HepG2 (cell line): ENCODE results near the gene RBM12. TPM values are rescaled to one million over a fixed set of nuclear protein-coding genes. Genes with fewer than 3 reads are reported as not detected.

Experiments used
- ATRX ChIP-seq: sonication (generic); formaldehyde crosslinking; IDR thresholded peaks from 2 replicates; pipeline ENCODE4 v1.4.0; 2020; ENCODE audit warnings: missing genetic modification reagents, borderline replicate concordance
- DNMT1 ChIP-seq: sonication (generic); formaldehyde crosslinking; IDR thresholded peaks from 2 replicates; pipeline ENCODE4 v1.5.1; 2020; ENCODE audit warnings: mild to moderate bottlenecking, missing genetic modification reagents
- FIP1L1 ChIP-seq: fragments of 200-400 bp; formaldehyde crosslinking; IDR thresholded peaks from 2 replicates; pipeline ENCODE4 v1.6.1; 2018; ENCODE audit warnings: low read depth, mild to moderate bottlenecking, low read length, moderate library complexity, borderline replicate concordance; ENCODE audit not compliant: insufficient read depth
- HDAC1 ChIP-seq: sonication (generic); formaldehyde crosslinking; IDR thresholded peaks from 2 replicates; pipeline ENCODE4 v1.5.1; 2020; ENCODE audit warnings: mild to moderate bottlenecking, missing genetic modification reagents
- HNRNPL ChIP-seq: fragments of 200-400 bp; formaldehyde crosslinking; IDR thresholded peaks from 2 replicates; pipeline ENCODE4 v1.6.1; 2017; ENCODE audit warnings: mild to moderate bottlenecking, low read depth, low read length
- HOXD1 ChIP-seq: sonication (generic); formaldehyde crosslinking; IDR thresholded peaks from 2 replicates; pipeline ENCODE4 v1.5.0; 2020; ENCODE audit warnings: missing genetic modification reagents
- KDM4B ChIP-seq: sonication (generic); formaldehyde crosslinking; IDR thresholded peaks from 2 replicates; pipeline ENCODE4 v1.4.0; 2020; ENCODE audit warnings: missing genetic modification reagents
- MED8 ChIP-seq: sonication (generic); formaldehyde crosslinking; IDR thresholded peaks from 2 replicates; pipeline ENCODE4 v1.8.1; 2023; ENCODE audit warnings: mild to moderate bottlenecking, missing genetic modification reagents; ENCODE audit not compliant: insufficient replicate concordance
- RBAK ChIP-seq: sonication (generic); formaldehyde crosslinking; IDR thresholded peaks from 2 replicates; pipeline ENCODE4 v1.5.1; 2020; ENCODE audit warnings: mild to moderate bottlenecking, missing genetic modification reagents
- SMAD1 ChIP-seq: sonication (generic); formaldehyde crosslinking; IDR thresholded peaks from 2 replicates; pipeline ENCODE4 v1.4.0; 2020; ENCODE audit warnings: missing genetic modification reagents, low read depth, mild to moderate bottlenecking, borderline replicate concordance
- SMAD3 ChIP-seq: sonication (generic); formaldehyde crosslinking; IDR thresholded peaks from 2 replicates; pipeline ENCODE4 v1.4.0; 2020; ENCODE audit warnings: missing genetic modification reagents
- SMAD9 ChIP-seq: sonication (generic); formaldehyde crosslinking; IDR thresholded peaks from 2 replicates; pipeline ENCODE4 v1.5.1; 2020; ENCODE audit warnings: mild to moderate bottlenecking, missing genetic modification reagents
- SP2 ChIP-seq: sonication (generic); formaldehyde crosslinking; IDR thresholded peaks from 2 replicates; pipeline ENCODE4 v1.5.1; 2020; ENCODE audit warnings: mild to moderate bottlenecking, missing genetic modification reagents
- THAP11 ChIP-seq: IDR thresholded peaks from 2 replicates; pipeline ENCODE4 v1.6.1; 2016; ENCODE audit warnings: missing biosample characterization, missing genetic modification reagents
- ZBTB3 ChIP-seq: sonication (generic); formaldehyde crosslinking; IDR thresholded peaks from 2 replicates; pipeline ENCODE4 v1.4.0; 2020; ENCODE audit warnings: low read depth, mild to moderate bottlenecking, moderate library complexity, missing genetic modification reagents, borderline replicate concordance
- ZFP36L1 ChIP-seq: sonication (generic); formaldehyde crosslinking; IDR thresholded peaks from 2 replicates; pipeline ENCODE4 v1.8.0; 2022; ENCODE audit warnings: mild to moderate bottlenecking, missing genetic modification reagents, moderate library complexity
- ZFX ChIP-seq: sonication (generic); formaldehyde crosslinking; IDR thresholded peaks from 2 replicates; pipeline ENCODE4 v1.4.0; 2020; ENCODE audit warnings: mild to moderate bottlenecking, low read depth, missing genetic modification reagents, moderate library complexity
- ZMYM3 ChIP-seq: sonication (generic); formaldehyde crosslinking; IDR thresholded peaks from 2 replicates; pipeline ENCODE4 v1.5.1; 2020; ENCODE audit warnings: mild to moderate bottlenecking, missing genetic modification reagents
- ZNF160 ChIP-seq: sonication (generic); formaldehyde crosslinking; IDR thresholded peaks from 2 replicates; pipeline ENCODE4 v1.8.0; 2022; ENCODE audit warnings: mild to moderate bottlenecking, inconsistent platforms, missing genetic modification reagents
- ZNF24 ChIP-seq: fragments of 450-650 bp; IDR thresholded peaks from 2 replicates; pipeline ENCODE4 v1.6.1; 2017; ENCODE audit warnings: antibody characterized with exemption, mild to moderate bottlenecking
- ZNF496 ChIP-seq: sonication (generic); formaldehyde crosslinking; IDR thresholded peaks from 2 replicates; pipeline ENCODE4 v1.8.1; 2023; ENCODE audit warnings: mild to moderate bottlenecking, moderate library complexity, missing genetic modification reagents; ENCODE audit not compliant: insufficient replicate concordance
- ZNF674 ChIP-seq: sonication (generic); formaldehyde crosslinking; IDR thresholded peaks from 2 replicates; pipeline ENCODE4 v1.5.0; 2020; ENCODE audit warnings: low read depth, mild to moderate bottlenecking, missing genetic modification reagents
- ZNF83 ChIP-seq: sonication (generic); formaldehyde crosslinking; IDR thresholded peaks from 2 replicates; pipeline ENCODE4 v1.4.0; 2020; ENCODE audit warnings: missing genetic modification reagents, mild to moderate bottlenecking, borderline replicate concordance
- polyA plus RNA-seq, 8 experiments: library from polyadenylated mRNA; depleted of rRNA in 3 of 8; stranded (reverse) in 7 of 8; unstranded in 1 of 8; fragments of >200 nt; fragmentation: Illumina TruSeq in 4 of 8; extraction: Trizol in 4 of 8; gene quantifications; 2 replicates each; pipeline versions ENCODE4 v1.2.1 to v1.2.3, GENCODE V29; 2011 to 2016; ENCODE audit warnings: low read depth in 4 of 8, missing spikeins in 1 of 8, mixed read lengths in 1 of 8; ENCODE audit not compliant: insufficient read depth in 1 of 8
- total RNA-seq, 5 experiments: library from RNA; depleted of rRNA; stranded (reverse); fragments of >200 nt; fragmentation: Illumina TruSeq; extraction: Trizol; gene quantifications; 2 replicates each; pipeline ENCODE4 v1.2.3, GENCODE V29; 2016; ENCODE audit warnings: low read depth in 1 of 5
- TF ChIP-seq, protein P1 (sequence below): sonication (generic); formaldehyde crosslinking; IDR thresholded peaks from 2 replicates; pipeline ENCODE4 v1.9.0; 2021; ENCODE audit warnings: missing genetic modification reagents, borderline replicate concordance
- TF ChIP-seq, protein P2 (sequence below): sonication (generic); formaldehyde crosslinking; conservative IDR thresholded peaks from 2 replicates; pipeline ENCODE4 v1.8.0; 2022; ENCODE audit warnings: missing genetic modification reagents

Gene RBM12
- total and polyA plus RNA-seq, 2 of the 13 experiments (the other 11 are each of a cell fraction or from before 2014, with no cell fraction given) = 97.9 to 104 TPM

- peak; percentile 95 for TF ChIP-seq ZFP36L1 (CRISPR knock-in tag)
- peak; percentile 86; the same call in 1 of the 2 replicates for TF ChIP-seq ZBTB3 (CRISPR knock-in tag)
- peak; percentile 95 for TF ChIP-seq SMAD3 (CRISPR knock-in tag)
- TF ChIP-seq THAP11 (CRISPR knock-in tag) = peak; percentile 96
- TF ChIP-seq SP2 (CRISPR knock-in tag) = peak; percentile 84
- peak; percentile 98 for TF ChIP-seq MED8 (CRISPR knock-in tag)
- TF ChIP-seq HNRNPL = peak; percentile 80
- 0 out of 2 replicates have a peak, but pooled peaks have one; percentile 52 for TF ChIP-seq ATRX
- TF ChIP-seq ZNF24 = 0 out of 2 replicates have a peak, but pooled peaks have one; percentile 7
- peak; percentile 99 for TF ChIP-seq HDAC1 (CRISPR knock-in tag)
- peak; percentile 75; the same call in 1 of the 2 replicates for TF ChIP-seq ZMYM3 (CRISPR knock-in tag)
- TF ChIP-seq FIP1L1 = peak; percentile 95; the same call in 1 of the 2 replicates
- TF ChIP-seq ZNF496 (CRISPR knock-in tag) = no peak
- peak; percentile 99 for TF ChIP-seq ZFX (CRISPR knock-in tag)
- peak; percentile 93 for TF ChIP-seq ZNF160
- TF ChIP-seq SMAD1 (CRISPR knock-in tag) = peak; percentile 99
- no peak; the same call in none of the 2 replicates for TF ChIP-seq ZNF674 (CRISPR knock-in tag)
- TF ChIP-seq HOXD1 (CRISPR knock-in tag) = peak; percentile 96
- TF ChIP-seq, protein P1, sequence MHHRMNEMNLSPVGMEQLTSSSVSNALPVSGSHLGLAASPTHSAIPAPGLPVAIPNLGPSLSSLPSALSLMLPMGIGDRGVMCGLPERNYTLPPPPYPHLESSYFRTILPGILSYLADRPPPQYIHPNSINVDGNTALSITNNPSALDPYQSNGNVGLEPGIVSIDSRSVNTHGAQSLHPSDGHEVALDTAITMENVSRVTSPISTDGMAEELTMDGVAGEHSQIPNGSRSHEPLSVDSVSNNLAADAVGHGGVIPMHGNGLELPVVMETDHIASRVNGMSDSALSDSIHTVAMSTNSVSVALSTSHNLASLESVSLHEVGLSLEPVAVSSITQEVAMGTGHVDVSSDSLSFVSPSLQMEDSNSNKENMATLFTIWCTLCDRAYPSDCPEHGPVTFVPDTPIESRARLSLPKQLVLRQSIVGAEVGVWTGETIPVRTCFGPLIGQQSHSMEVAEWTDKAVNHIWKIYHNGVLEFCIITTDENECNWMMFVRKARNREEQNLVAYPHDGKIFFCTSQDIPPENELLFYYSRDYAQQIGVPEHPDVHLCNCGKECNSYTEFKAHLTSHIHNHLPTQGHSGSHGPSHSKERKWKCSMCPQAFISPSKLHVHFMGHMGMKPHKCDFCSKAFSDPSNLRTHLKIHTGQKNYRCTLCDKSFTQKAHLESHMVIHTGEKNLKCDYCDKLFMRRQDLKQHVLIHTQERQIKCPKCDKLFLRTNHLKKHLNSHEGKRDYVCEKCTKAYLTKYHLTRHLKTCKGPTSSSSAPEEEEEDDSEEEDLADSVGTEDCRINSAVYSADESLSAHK (CRISPR knock-in tag) = no peak
- TF ChIP-seq, protein P2, sequence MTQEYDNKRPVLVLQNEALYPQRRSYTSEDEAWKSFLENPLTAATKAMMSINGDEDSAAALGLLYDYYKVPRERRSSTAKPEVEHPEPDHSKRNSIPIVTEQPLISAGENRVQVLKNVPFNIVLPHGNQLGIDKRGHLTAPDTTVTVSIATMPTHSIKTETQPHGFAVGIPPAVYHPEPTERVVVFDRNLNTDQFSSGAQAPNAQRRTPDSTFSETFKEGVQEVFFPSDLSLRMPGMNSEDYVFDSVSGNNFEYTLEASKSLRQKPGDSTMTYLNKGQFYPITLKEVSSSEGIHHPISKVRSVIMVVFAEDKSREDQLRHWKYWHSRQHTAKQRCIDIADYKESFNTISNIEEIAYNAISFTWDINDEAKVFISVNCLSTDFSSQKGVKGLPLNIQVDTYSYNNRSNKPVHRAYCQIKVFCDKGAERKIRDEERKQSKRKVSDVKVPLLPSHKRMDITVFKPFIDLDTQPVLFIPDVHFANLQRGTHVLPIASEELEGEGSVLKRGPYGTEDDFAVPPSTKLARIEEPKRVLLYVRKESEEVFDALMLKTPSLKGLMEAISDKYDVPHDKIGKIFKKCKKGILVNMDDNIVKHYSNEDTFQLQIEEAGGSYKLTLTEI = no peak
- peak; percentile 83 for TF ChIP-seq SMAD9 (CRISPR knock-in tag)
- TF ChIP-seq RBAK (CRISPR knock-in tag) = no peak; the same call in 1 of the 2 replicates
- peak; percentile 99 for TF ChIP-seq KDM4B (CRISPR knock-in tag)
- peak; percentile 64 for TF ChIP-seq ZNF83 (CRISPR knock-in tag)
- TF ChIP-seq DNMT1 (CRISPR knock-in tag) = peak; percentile 96
Observed at GRCh38 chr20:35699127-35699956, 34.6 kb upstream of the RBM12 start, which contains the start of the genes NFS1 and ROMO1 (continued).
